Neural cell (in vitro differentiated cells): ENCODE data around the gene APBB1IP. TPM values are rescaled to one million over a fixed set of nuclear protein-coding genes. Genes with fewer than 3 reads are reported as not detected.
"Not testable (repeated sequence)": the region's sequence is repeated elsewhere in the genome, so short reads cannot be mapped to it uniquely, and the experiment has no call there.

Experiments used
- H2AFZ ChIP-seq: fragments of 200-600, 300-800 bp; sonication (generic), shearing (Covaris generic); 2 replicates; pipeline ENCODE4 v1.6.0; 2014; ENCODE audit warnings: low read depth, mild to moderate bottlenecking, antibody characterized with exemption, low read length, moderate library complexity
- H3F3A ChIP-seq: fragments of 200-600 bp; shearing (Covaris generic); 2 replicates; pipeline ENCODE4 v1.6.1; 2016; ENCODE audit warnings: mild to moderate bottlenecking, moderate library complexity, mixed read lengths, antibody characterized with exemption, low read length; ENCODE audit not compliant: insufficient read depth, poor library complexity, severe bottlenecking
- H3K27ac ChIP-seq: fragments of 200-600, 300-800 bp; sonication (generic), shearing (Covaris generic); 2 replicates; pipeline ENCODE4 v1.5.1; 2014; ENCODE audit warnings: mild to moderate bottlenecking, low read length, moderate library complexity
- H3K27me3 ChIP-seq: fragments of 300-800, 200-600 bp; sonication (generic), shearing (Covaris generic); 2 replicates; pipeline ENCODE4 v1.6.0; 2014; ENCODE audit warnings: mild to moderate bottlenecking, low read depth, low read length, moderate library complexity; ENCODE audit not compliant: insufficient read depth
- H3K36me3 ChIP-seq: fragments of 300-800, 200-600 bp; sonication (generic), shearing (Covaris generic); 2 replicates; pipeline ENCODE4 v1.5.1; 2014; ENCODE audit warnings: mild to moderate bottlenecking, antibody characterized with exemption, low read length, moderate library complexity; ENCODE audit not compliant: insufficient read depth
- H3K4me2 ChIP-seq: fragments of 300-800, 200-600 bp; sonication (generic), shearing (Covaris generic); 2 replicates; pipeline ENCODE4 v1.6.0; 2014; ENCODE audit warnings: mild to moderate bottlenecking, low read length
- H3K4me3 ChIP-seq: fragments of 300-800, 200-600 bp; sonication (generic), shearing (Covaris generic); 2 replicates; pipeline ENCODE4 v1.5.1; 2014; ENCODE audit warnings: mild to moderate bottlenecking, low read length, moderate library complexity
- H3K79me2 ChIP-seq: fragments of 200-600 bp; shearing (Covaris generic); replicated peaks from 2 replicates; pipeline ENCODE4 v1.6.0; 2014; ENCODE audit warnings: mild to moderate bottlenecking, low read length, moderate library complexity; ENCODE audit not compliant: insufficient read depth
- H3K9ac ChIP-seq: fragments of 300-800, 200-600 bp; sonication (generic), shearing (Covaris generic); 2 replicates; pipeline ENCODE4 v1.6.1; 2016; ENCODE audit warnings: mild to moderate bottlenecking, low read length, mixed read lengths
- H3K9me2 ChIP-seq: fragments of 200-600 bp; shearing (Covaris generic); 2 replicates; pipeline ENCODE4 v1.6.1; 2016; ENCODE audit warnings: mild to moderate bottlenecking, low read length, mixed read lengths; ENCODE audit not compliant: insufficient read depth
- H3K9me3 ChIP-seq: fragments of 200-600, 300-800 bp; sonication (generic), shearing (Covaris generic); 2 replicates; pipeline ENCODE4 v1.6.1; 2016; ENCODE audit warnings: mild to moderate bottlenecking, mixed run types, low read length, moderate library complexity, mixed read lengths
- H4K20me1 ChIP-seq: fragments of 200-600 bp; shearing (Covaris generic); 2 replicates; pipeline ENCODE4 v1.6.1; 2016; ENCODE audit warnings: mild to moderate bottlenecking, mixed run types; ENCODE audit not compliant: insufficient read depth
- CTCF ChIP-seq: fragments of 450-650 bp; IDR thresholded peaks from 2 replicates; pipeline ENCODE4 v1.5.1; 2014; ENCODE audit warnings: antibody characterized with exemption, mild to moderate bottlenecking, moderate library complexity; ENCODE audit not compliant: poor library complexity, severe bottlenecking
- EP300 ChIP-seq: fragments of 450-650 bp; conservative IDR thresholded peaks from 2 replicates; pipeline ENCODE4 v1.6.1; 2014; ENCODE audit warnings: antibody characterized with exemption, mild to moderate bottlenecking, moderate library complexity; ENCODE audit not compliant: poor library complexity, severe bottlenecking
- EZH2 ChIP-seq: fragments of 200-600, 300-800 bp; shearing (Covaris generic), sonication (generic); IDR thresholded peaks from 2 replicates; pipeline ENCODE4 v1.6.1; 2014; ENCODE audit warnings: antibody characterized with exemption, low read length, borderline replicate concordance, mild to moderate bottlenecking; ENCODE audit not compliant: insufficient read depth, poor library complexity, severe bottlenecking
- MXI1 ChIP-seq: fragments of 450-650 bp; conservative IDR thresholded peaks from 2 replicates; pipeline ENCODE4 v1.6.1; 2014; ENCODE audit warnings: antibody characterized with exemption, mild to moderate bottlenecking; ENCODE audit not compliant: poor library complexity, severe bottlenecking
- POLR2AphosphoS5 ChIP-seq: IDR thresholded peaks from 2 replicates; pipeline ENCODE4 v1.6.1; 2012
- RAD21 ChIP-seq: fragments of 450-650 bp; conservative IDR thresholded peaks from 2 replicates; pipeline ENCODE4 v1.6.1; 2014; ENCODE audit warnings: antibody characterized with exemption, mild to moderate bottlenecking, moderate library complexity
- REST ChIP-seq: IDR thresholded peaks from 2 replicates; pipeline ENCODE4 v1.6.1; 2012; ENCODE audit warnings: borderline replicate concordance
- SMC3 ChIP-seq: fragments of 450-650 bp; conservative IDR thresholded peaks from 2 replicates; pipeline ENCODE4 v1.6.1; 2014; ENCODE audit warnings: antibody characterized with exemption, mild to moderate bottlenecking, moderate library complexity; ENCODE audit not compliant: poor library complexity
- TAF1 ChIP-seq: IDR thresholded peaks from 2 replicates; pipeline ENCODE4 v1.6.1; 2012; ENCODE audit warnings: low read depth
- polyA plus RNA-seq: library from polyadenylated mRNA; depleted of rRNA; stranded (reverse); fragments of >200 nt; gene quantifications from 2 replicates; pipeline ENCODE4 v1.2.3, GENCODE V29; 2014

The APBB1IP gene
- polyA plus RNA-seq, 1 donor from 2014 or later = not detected

GRCh38 chr10:26593896-26594295, 155.8 kb downstream of the APBB1IP start:
- Histone ChIP-seq H3K4me2 (no peak overlapping the region), H3K79me2 (no peaks in the 10 kb centered on the region), H3K4me3 (no peak overlapping the region), H3K27me3 (no peaks in the 10 kb centered on the region), H3K36me3 (no peaks in the 10 kb centered on the region), H3F3A (no peaks in the 10 kb centered on the region), H3K27ac (no peak overlapping the region), H3K9ac (no peak overlapping the region), H3K9me3 (no peaks in the 10 kb centered on the region), H4K20me1 (no peaks in the 10 kb centered on the region), H3K9me2 (no peaks in the 10 kb centered on the region), H2AFZ (no peak overlapping the region)
- no peak for TF ChIP-seq SMC3
- no peak for TF ChIP-seq EZH2
- no peak for TF ChIP-seq EP300
- no peak for TF ChIP-seq RAD21
- no peak for TF ChIP-seq POLR2AphosphoS5
- TF ChIP-seq CTCF = no peak
- TF ChIP-seq TAF1 = no peak
- no peak for TF ChIP-seq MXI1
- TF ChIP-seq REST = no peak

GRCh38 chr10:26603283-26603682, 165.1 kb downstream of the APBB1IP start:
- not testable (repeated sequence) for H3K4me3 ChIP-seq, H3K9ac ChIP-seq, H3K27me3 ChIP-seq, H3K4me2 ChIP-seq, H3K9me3 ChIP-seq, H3K27ac ChIP-seq, H3K9me2 ChIP-seq, H3K36me3 ChIP-seq, H2AFZ ChIP-seq, H3F3A ChIP-seq, H4K20me1 ChIP-seq, H3K79me2 ChIP-seq

- not testable (repeated sequence) for H3F3A ChIP-seq, H3K79me2 ChIP-seq, H3K4me2 ChIP-seq, H4K20me1 ChIP-seq, H3K27ac ChIP-seq, H3K36me3 ChIP-seq, H3K9ac ChIP-seq, H3K27me3 ChIP-seq, H3K9me3 ChIP-seq, H3K9me2 ChIP-seq, H3K4me3 ChIP-seq, H2AFZ ChIP-seq
These were observed 166.4 kb downstream of the APBB1IP start for GRCh38 chr10:26604320-26605093.
